HEK293T (cell line): Measurements from ENCODE around the gene ELF5.

Experiments
- CTCF ChIA-PET: fragments of 350-600 bp; formaldehyde crosslinking; extraction: SDS; loops from one replicate; lab custom pipeline; 2021; ENCODE audit warnings: antibody characterized with exemption, inconsistent platforms; lab: Yijun Ruan, JAX
- POLR2A ChIA-PET: fragments of 350-600 bp; formaldehyde crosslinking; extraction: SDS; loops from one replicate; lab custom pipeline; 2020; ENCODE audit warnings: antibody characterized with exemption, inconsistent platforms; lab: Yijun Ruan, JAX
- DNase-seq: peaks from one replicate; pipeline ENCODE4 v3.0.0; 2012; ENCODE audit warnings: mixed read lengths; ENCODE audit errors: extremely low spot score
- ARNT ChIP-seq: fragments of 450-650 bp; IDR thresholded peaks from 2 replicates; pipeline ENCODE4 v1.6.1; 2017; ENCODE audit warnings: mild to moderate bottlenecking
- BHLHE40 ChIP-seq: fragments of 450-650 bp; IDR thresholded peaks from 2 replicates; pipeline ENCODE4 v1.6.1; 2016; ENCODE audit warnings: mild to moderate bottlenecking, moderate library complexity, borderline replicate concordance
- CTBP1 ChIP-seq: fragments of 450-650 bp; IDR thresholded peaks from 2 replicates; pipeline ENCODE4 v1.6.1; 2016; ENCODE audit warnings: borderline replicate concordance
- ELF4 ChIP-seq: fragments of 450-650 bp; IDR thresholded peaks from 2 replicates; pipeline ENCODE4 v1.6.1; 2017; ENCODE audit warnings: antibody characterized with exemption
- FOXA1 ChIP-seq: fragments of 450-650 bp; IDR thresholded peaks from 2 replicates; pipeline ENCODE4 v1.6.1; 2016; ENCODE audit warnings: mild to moderate bottlenecking
- FOXK2 ChIP-seq: fragments of 450-650 bp; IDR thresholded peaks from 2 replicates; pipeline ENCODE4 v1.6.1; 2016; ENCODE audit warnings: mild to moderate bottlenecking
- FOXM1 ChIP-seq: fragments of 450-650 bp; IDR thresholded peaks from 2 replicates; pipeline ENCODE4 v1.6.1; 2017; ENCODE audit warnings: mild to moderate bottlenecking, borderline replicate concordance
- HDGF ChIP-seq: fragments of 450-650 bp; IDR thresholded peaks from 2 replicates; pipeline ENCODE4 v1.6.1; 2017; ENCODE audit warnings: antibody characterized with exemption, borderline replicate concordance
- L3MBTL2 ChIP-seq: fragments of 450-650 bp; conservative IDR thresholded peaks from 2 replicates; pipeline ENCODE4 v1.6.1; 2016; ENCODE audit warnings: mild to moderate bottlenecking
- LEF1 ChIP-seq: fragments of 450-650 bp; IDR thresholded peaks from 2 replicates; pipeline ENCODE4 v1.6.1; 2017; ENCODE audit warnings: mild to moderate bottlenecking, borderline replicate concordance
- NFRKB ChIP-seq: fragments of 450-650 bp; IDR thresholded peaks from 2 replicates; pipeline ENCODE4 v1.6.1; 2016; ENCODE audit warnings: mild to moderate bottlenecking, moderate library complexity
- PKNOX1 ChIP-seq: fragments of 450-650 bp; IDR thresholded peaks from 2 replicates; pipeline ENCODE4 v1.6.1; 2016
- SP1 ChIP-seq: fragments of 450-650 bp; IDR thresholded peaks from 2 replicates; pipeline ENCODE4 v1.6.1; 2017
- SUZ12 ChIP-seq: fragments of 450-650 bp; IDR thresholded peaks from 2 replicates; pipeline ENCODE4 v1.6.1; 2016; ENCODE audit warnings: mild to moderate bottlenecking
- TARDBP ChIP-seq: fragments of 450-650 bp; IDR thresholded peaks from 2 replicates; pipeline ENCODE4 v1.6.1; 2016
- ZNF384 ChIP-seq: fragments of 450-650 bp; IDR thresholded peaks from 2 replicates; pipeline ENCODE4 v1.6.1; 2016

ELF5 gene

DNA sequence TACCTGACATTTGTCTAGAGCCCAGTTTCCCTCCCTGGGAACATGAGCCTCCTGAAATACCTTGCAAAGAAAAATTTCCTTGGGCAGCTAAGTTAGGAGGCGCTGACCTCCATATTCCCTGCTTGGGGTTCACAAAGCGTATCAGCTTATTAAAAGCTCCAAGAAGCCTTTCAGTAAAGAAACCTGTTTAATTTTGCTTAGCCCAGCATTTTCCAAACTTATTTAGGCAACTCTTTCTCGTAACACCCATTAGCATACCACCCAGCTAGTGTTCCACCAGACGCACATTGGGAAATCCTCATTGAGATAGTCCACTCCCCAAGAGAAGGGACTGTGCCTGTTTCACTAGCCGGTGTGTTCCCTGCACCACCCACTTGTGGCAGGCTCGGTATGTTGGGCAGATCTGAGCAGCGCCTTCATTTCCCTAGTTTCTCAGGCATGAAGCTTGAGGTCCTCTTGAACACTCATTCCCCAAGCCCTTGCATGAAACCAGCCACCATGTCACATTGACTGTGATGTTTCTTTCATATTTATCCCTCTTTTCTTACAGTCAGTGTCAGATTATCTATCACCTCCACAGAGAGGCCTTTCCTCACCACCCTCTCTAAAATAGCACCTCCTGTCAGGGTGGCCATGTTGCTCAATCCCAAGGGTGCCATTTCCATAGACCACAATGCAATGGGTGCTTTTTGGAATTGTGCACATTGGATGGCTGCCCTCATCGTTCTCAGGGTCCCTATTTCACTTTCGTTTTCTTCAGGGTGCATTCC lies 12.5 kb upstream of the ELF5 start:
- DNase-seq = no peak
- CTCF ChIA-PET = interaction anchor here (2.3 kb wide), 1 partner anchor 13 kb away, joined by 9 read pairs; the partner anchor contains the start of gene ELF5
- POLR2A ChIA-PET = no interaction called here
- TF ChIP-seq TARDBP (no peak), NFRKB (no peak), SUZ12 (no peak), ZNF384 (no peak), LEF1 (no peak), L3MBTL2 (no peak), ARNT (no peak)

DNA sequence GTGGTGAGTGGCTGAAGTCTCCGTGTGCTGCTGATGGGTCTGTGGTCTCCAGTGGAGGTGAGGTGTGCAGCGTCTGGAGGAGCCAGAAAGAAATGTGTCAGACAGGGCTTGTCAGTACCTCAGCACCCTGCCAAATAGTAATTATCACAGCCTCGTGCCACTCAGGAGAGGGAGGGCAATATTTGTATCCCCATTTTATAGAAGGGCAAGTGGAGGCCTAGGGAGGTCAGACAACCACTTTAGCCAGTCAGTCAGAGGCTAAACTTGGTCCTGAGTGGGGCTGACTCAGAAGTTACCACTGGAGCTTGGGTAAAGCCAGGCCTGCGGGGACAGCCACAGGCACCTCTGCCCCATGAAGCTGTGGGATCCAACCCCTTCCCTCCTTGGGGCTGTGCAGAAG lies 11.5 kb upstream of the ELF5 start:
- CTCF ChIA-PET = no interaction called here
- POLR2A ChIA-PET = no interaction called here
- TF ChIP-seq ZNF384 = no peak
- TF ChIP-seq NFRKB = no peak
- no peak for DNase-seq

GRCh38 chr11:34524696-34525095 lies 11.1 kb upstream of the ELF5 start:
- CTCF ChIA-PET = interaction anchor here (1.0 kb wide), 1 partner anchor 12 kb away, joined by 3 read pairs; no protein-coding TSS in a partner anchor
- TF ChIP-seq L3MBTL2 (no peak), NFRKB (no peak), HDGF (no peak), FOXK2 (no peak), SP1 (no peak), FOXM1 (no peak), LEF1 (no peak), ELF4 (no peak), CTBP1 (no peak), PKNOX1 (no peak), FOXA1 (no peak), ARNT (no peak), BHLHE40 (no peak), TARDBP (no peak)
- no peak for DNase-seq
- POLR2A ChIA-PET = no interaction called here

- CTCF ChIA-PET = no interaction called here
- TF ChIP-seq SP1 (no peak), CTBP1 (no peak), ZNF384 (no peak), TARDBP (no peak), L3MBTL2 (no peak), HDGF (no peak), PKNOX1 (no peak), ELF4 (no peak), FOXK2 (no peak), FOXM1 (no peak), NFRKB (no peak), SUZ12 (no peak), ARNT (no peak), LEF1 (no peak), FOXA1 (no peak), BHLHE40 (no peak)
- no peak for DNase-seq
- POLR2A ChIA-PET = no interaction called here
These were observed 9.5 kb upstream of the ELF5 start for GRCh38 chr11:34523053-34523452.

- CTCF ChIA-PET = no interaction called here
- POLR2A ChIA-PET = no interaction called here
- no peak for DNase-seq
- TF ChIP-seq FOXK2 (no peak), SP1 (no peak), BHLHE40 (no peak)
These were observed 8.6 kb upstream of the ELF5 start for GRCh38 chr11:34522188-34522587.

GRCh38 chr11:34521265-34521664 lies 7.7 kb upstream of the ELF5 start:
- ChIA-PET CTCF (no interaction called here), POLR2A (no interaction called here)
- no peak for DNase-seq

More at GRCh38 chr11:34521265-34521664, 7.7 kb upstream of the ELF5 start:
- TF ChIP-seq NFRKB = no peak
- no peak for TF ChIP-seq HDGF
- no peak for TF ChIP-seq ARNT
- no peak for TF ChIP-seq ZNF384
- TF ChIP-seq FOXA1 = no peak
- TF ChIP-seq L3MBTL2 = no peak
- no peak for TF ChIP-seq TARDBP
- TF ChIP-seq SP1 = no peak
- TF ChIP-seq PKNOX1 = no peak
- TF ChIP-seq LEF1 = no peak
- TF ChIP-seq FOXM1 = no peak
- no peak for TF ChIP-seq SUZ12
- no peak for TF ChIP-seq ELF4
- TF ChIP-seq FOXK2 = no peak
